ENCODE results near the gene SERGEF. TPM values are rescaled to one million over a fixed set of nuclear protein-coding genes. Genes with fewer than 3 reads are reported as not detected.

The SERGEF gene
- polyA plus RNA-seq, 3 donors, result 20.0 to 46.7 (median 30.0) TPM

DNA sequence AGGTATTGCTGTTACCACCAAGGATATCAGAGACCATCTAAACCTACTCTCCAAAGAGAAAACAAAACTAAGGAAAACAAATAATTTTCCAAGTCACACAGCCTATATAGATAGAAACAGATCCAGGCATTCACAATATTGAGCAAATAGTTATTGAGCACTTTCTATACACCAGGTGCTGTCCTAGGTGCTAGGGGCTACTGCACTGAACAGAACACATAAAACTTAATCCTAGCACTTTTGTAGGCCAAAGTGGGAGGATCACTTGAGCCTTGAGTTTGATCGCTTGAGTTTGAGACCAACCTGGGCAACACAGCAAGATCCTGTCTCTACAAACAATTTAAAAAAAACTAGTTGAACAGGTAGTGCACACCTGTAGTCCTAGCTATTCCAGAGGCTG is 44.6 kb downstream of the SERGEF start:
- WGBS, 3 donors, result 97 to 100% (median 100%) methylated on average over 1 of the region's 1 CpG
- no peak overlapping the region for H3K27ac ChIP-seq (ENCODE audit: low read depth, low read length)

GRCh38 chr11:17967661-17968060 is 45.2 kb downstream of the SERGEF start:
- no peak overlapping the region for H3K27ac ChIP-seq (ENCODE audit: low read depth, low read length)

DNA sequence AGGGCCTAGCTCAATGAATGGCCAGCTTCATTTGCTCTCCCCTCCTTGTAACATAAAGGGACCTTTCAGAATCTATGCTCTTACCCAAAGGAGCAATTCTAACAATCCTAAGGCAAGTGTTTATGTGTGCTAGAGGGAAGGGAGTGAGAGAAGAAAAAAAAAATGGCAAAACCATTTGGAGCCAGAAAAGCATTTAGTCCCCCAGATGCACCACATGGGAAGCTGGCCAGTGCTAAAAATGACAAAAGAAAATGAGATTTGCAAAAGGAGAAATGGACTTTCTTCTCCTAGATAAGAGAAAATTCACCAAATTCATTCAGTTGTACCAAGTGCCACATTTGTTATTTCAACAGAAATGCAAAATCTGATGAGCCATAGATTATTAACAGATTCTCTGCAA is 52.8 kb downstream of the SERGEF start:
- H3K27ac ChIP-seq (ENCODE audit: low read depth, low read length), result no peak overlapping the region

DNA sequence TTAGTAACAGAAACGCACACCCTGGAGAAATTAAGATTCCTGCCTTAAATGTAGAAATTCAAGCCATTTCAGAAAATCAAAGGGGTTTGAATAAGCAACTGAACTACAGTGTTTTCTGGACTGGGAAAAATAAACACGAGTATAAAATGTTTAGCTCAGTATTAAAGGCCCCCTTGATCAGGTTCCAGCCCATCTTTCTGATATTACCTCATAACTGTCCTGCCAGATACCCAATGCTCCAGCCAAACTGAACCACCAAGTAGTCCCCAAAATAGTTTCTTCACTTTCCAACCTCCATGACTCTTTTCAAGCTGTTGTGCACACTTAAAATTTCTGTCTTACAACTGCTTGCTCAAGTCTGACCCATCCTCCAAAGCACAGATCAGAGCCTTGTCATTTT is 54.4 kb downstream of the SERGEF start:
- no peak overlapping the region for H3K27ac ChIP-seq (ENCODE audit: low read depth, low read length)
- 68 to 88% (median 72%) methylated on average over 2 of the region's 2 CpGs for WGBS, 3 donors

DNA sequence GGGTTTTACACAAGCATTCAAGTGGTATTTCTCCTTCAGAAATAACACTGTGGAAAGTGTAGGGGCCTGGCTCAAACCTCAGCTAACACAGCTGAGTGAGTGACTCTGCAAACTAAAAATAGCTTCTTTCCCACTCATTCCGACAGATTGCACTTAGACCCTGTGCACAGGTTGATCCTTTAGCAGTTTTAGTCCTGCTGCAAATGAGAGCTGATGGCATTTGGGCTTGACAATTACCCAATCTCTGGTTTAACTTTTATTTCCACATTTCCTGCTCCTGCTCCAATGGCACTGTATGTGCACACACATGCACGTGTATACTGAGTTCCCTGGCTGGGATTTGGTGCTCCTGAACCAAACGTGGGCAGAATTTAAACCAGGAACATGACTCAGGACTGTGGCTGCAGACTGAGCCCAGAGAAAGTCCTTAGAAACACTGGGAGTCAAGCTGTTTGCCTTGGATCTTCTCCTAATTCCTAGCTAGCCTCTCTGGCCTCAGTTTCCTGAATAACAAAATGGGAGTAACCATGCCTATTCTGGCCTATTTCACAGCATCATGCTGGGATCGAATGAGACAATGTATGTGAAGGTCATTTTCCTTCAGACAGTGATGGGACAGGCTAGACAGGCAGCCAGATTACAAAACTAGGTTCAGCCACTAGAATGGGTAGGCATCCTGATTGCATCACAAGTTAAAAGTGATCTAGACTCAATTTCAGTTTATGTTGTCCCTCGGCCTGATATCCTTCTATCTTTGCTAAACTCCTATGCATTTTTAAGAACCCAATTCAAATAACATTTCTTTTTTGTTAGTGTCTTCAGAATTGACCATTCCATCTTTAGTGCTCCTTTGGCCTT is 58.2 kb downstream of the SERGEF start:
- 54 to 83% (median 61%) methylated on average over 5 of the region's 5 CpGs for WGBS, 3 donors

DNA sequence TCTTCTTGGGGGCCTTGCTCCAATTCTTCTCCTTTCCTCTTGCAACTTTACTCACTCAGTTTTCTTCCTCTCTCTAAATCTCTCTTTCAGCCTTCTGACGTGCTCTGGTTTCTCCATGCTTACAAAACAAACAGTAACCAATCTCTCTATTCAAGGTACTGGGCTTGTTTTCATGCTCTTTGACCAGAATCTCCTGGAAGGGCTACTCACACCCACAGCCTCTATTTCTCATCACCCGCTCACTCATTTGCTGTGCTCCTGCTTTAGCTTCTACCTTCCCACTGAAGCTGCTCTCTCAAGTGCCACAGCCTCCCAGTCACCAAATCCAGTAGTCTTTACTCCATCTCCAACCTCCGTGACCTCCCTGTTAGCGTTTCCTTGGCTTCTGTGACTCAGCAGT is 60.4 kb downstream of the SERGEF start:
- WGBS, 3 donors, result 80 to 82% (median 81%) methylated on average over 4 of the region's 4 CpGs
- H3K27ac ChIP-seq (ENCODE audit: low read depth, low read length), result no peak overlapping the region

More for the DNA sequence above, 58.2 kb downstream of the SERGEF start:
- H3K27ac ChIP-seq (ENCODE audit: low read depth, low read length), result no peak overlapping the region

DNA sequence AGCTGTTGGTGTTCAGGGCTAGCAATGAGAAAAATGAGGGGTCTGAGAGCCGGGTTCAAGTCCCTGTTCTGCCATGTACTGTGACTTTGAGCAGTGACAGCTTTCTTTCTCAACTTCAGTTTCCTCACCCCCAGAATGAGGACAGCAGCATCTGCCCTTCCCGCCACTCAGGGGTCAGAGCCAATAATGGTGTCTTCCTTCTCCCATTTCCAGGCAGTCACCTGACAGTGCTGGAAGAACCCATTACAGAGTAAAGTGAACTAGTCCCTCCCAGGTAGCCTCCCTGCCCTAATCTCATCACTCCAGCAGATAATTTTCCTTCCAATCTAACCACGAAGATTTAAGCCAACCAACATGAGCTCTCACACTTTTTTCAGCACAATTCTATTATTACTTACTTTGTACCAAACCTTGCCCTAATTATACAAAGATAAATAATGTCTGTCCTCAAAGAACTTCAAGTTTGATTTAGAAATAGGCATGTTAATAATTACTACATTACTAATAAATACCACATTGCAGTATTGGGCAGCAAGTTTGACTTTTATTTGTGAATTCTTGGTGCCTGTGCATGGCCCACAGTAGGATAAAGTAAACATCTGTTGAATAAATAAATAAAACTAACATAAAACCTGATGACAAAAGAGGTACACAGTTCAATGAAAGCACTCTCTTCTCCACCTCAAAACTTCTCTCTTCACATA is 61.0 kb downstream of the SERGEF start:
- WGBS, 3 donors, result 92 to 94% (median 93%) methylated on average over 3 of the region's 3 CpGs

GRCh38 chr11:17950644-17951043 is 62.2 kb downstream of the SERGEF start:
- WGBS, 3 donors, result 86 to 97% (median 92%) methylated on average over 1 of the region's 1 CpG
- H3K27ac ChIP-seq (ENCODE audit: low read depth, low read length), result no peak overlapping the region

More for the DNA sequence above, 61.0 kb downstream of the SERGEF start:
- H3K27ac ChIP-seq (ENCODE audit: low read depth, low read length), result no peak overlapping the region

DNA sequence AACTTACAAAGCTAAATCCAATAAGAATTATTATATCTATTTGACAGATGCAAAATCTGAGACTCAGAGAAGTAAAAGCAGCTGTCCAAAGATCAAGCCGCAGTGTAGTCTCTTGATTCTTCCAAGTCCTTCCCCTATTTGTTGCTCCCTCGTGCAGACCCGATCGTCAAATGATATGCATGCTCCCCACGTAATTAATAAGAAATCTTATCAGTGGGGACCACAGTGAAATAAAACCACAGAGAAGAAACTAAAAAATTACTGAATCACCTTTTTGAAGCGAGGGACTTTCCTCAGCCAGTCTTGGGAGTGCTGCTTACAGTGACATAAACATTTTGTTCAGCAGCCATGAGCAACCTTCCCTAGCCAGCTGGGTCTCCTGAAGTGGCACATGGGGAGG is 64.6 kb downstream of the SERGEF start:
- no peak overlapping the region for H3K27ac ChIP-seq (ENCODE audit: low read depth, low read length)
- WGBS, 3 donors, result 83 to 94% (median 85%) methylated on average over 6 of the region's 6 CpGs

- H3K27ac ChIP-seq (ENCODE audit: low read depth, low read length), result no peak overlapping the region
- WGBS, 3 donors, result 45 to 84% (median 84%) methylated on average over 1 of the region's 1 CpG
Measured at GRCh38 chr11:17939542-17939941, 73.3 kb downstream of the SERGEF start.

- 97 to 100% (median 100%) methylated on average over 1 of the region's 1 CpG for WGBS, 3 donors
- no peak overlapping the region for H3K27ac ChIP-seq (ENCODE audit: low read depth, low read length)
Measured at GRCh38 chr11:17936790-17937189, 76.1 kb downstream of the SERGEF start.

DNA sequence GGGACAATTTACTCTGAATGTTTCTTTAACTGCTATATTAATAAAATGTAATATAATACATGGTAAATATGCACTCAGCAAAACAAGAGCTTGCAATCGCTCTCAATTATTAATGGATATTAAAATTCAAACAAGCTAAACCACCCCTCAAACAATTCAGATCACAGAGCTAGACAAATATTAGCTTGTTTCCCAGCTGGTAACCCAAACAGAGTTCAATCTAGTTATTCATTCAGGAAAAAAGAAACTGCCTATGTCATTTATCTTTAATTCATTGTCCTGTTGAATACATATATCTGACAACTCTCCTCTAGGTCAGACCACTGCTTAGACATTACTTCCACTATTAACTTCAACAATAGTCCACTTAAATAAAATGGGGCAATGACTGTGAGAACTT is 78.7 kb downstream of the SERGEF start:
- WGBS, 3 donors, result 70 to 100% (median 82%) methylated on average over 1 of the region's 1 CpG
- no peak overlapping the region for H3K27ac ChIP-seq (ENCODE audit: low read depth, low read length)

DNA sequence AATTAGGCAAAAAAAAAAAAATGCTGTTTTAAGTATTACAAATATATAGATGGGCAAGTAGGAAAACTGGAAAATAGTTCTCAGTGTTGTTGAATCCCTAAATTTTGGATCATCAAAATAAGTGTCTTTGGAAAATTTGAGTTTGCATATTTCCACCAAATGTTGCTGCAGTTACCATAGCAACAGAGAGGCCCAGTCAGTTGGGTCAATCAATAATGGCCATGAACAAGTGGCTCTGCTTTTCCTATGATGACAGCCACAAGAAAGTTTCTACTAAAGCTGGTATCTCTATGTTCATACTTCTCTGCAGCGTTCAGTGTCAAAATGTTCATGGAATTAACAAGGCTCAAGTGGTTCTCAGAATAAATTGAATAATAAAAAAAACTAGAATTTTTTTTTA is 79.1 kb downstream of the SERGEF start:
- WGBS, 3 donors, result 63 to 97% (median 87%) methylated on average over 1 of the region's 1 CpG
- no peak overlapping the region for H3K27ac ChIP-seq (ENCODE audit: low read depth, low read length)

- 96 to 98% (median 97%) methylated on average over 1 of the region's 1 CpG for WGBS, 3 donors
Measured at GRCh38 chr11:17932472-17932871, 80.4 kb downstream of the SERGEF start.

GRCh38 chr11:17931595-17931994 is 81.3 kb downstream of the SERGEF start:
- no peak overlapping the region for H3K27ac ChIP-seq (ENCODE audit: low read depth, low read length)
- WGBS, 3 donors, result 97 to 100% (median 100%) methylated on average over 1 of the region's 1 CpG

More at GRCh38 chr11:17932472-17932871, 80.4 kb downstream of the SERGEF start:
- H3K27ac ChIP-seq (ENCODE audit: low read depth, low read length), result no peak overlapping the region

DNA sequence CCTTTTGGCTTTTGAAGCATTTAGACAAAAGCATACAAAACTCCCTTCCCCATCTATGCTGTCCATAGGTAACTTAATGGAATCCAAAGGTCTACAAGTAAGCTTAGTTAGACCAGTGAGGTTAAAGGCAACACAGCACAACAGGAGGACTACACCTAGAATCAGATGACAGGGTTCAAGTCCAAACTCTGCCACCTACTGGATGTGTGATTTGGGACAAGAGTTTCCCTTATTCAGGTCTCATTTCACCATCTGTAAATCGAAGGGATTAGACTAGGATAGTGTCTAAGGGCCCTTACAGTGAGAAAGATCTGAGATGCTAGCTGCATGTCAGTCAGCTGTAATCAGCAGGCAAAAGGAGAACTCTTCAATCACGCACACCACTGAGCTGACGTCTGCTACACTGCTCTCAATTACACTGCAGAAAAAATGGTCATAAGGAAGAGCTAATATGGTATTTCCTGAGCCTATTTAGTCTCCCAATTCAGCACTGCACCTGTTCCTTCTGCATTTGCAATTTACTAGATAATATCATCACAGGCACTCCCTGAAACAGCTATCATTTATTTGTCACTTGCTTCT is 82.2 kb downstream of the SERGEF start:
- 87 to 90% (median 87%) methylated on average over 3 of the region's 3 CpGs for WGBS, 3 donors
- H3K27ac ChIP-seq (ENCODE audit: low read depth, low read length), result no peak overlapping the region

DNA sequence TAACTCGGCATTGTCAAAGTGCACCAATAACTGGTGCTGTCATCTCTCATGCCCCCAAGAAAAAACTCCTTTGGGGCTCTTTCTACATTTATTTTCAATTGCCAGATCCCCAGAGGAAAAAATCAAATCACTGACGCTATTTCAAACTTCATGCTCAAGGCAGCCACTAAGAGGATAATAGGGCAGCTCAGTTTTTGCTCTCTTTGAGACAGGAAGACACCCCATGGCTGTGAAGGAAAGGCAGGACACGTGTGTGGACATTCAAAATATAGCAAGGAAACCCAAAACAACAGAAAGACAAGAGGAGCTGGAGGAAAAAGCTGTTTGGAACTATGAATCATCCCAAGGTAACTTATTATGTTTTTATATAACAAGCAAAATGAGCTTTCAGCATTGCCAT is 83.7 kb downstream of the SERGEF start:
- 82 to 90% (median 84%) methylated on average over 3 of the region's 3 CpGs for WGBS, 3 donors
- H3K27ac ChIP-seq (ENCODE audit: low read depth, low read length), result no peak overlapping the region

GRCh38 chr11:17927681-17928343 is 85.0 kb downstream of the SERGEF start:
- 60 to 69% (median 61%) methylated on average over 3 of the region's 3 CpGs for WGBS, 3 donors
- no peak overlapping the region for H3K27ac ChIP-seq (ENCODE audit: low read depth, low read length)

- 88 to 90% (median 89%) methylated on average over 3 of the region's 3 CpGs for WGBS, 3 donors
- no peak overlapping the region for H3K27ac ChIP-seq (ENCODE audit: low read depth, low read length)
Measured at GRCh38 chr11:17927041-17927440, 85.8 kb downstream of the SERGEF start.

Measured in adipose tissue (tissue), 3 donors.